HCT116 (cell line): ENCODE results near the gene STK32B. TPM values are rescaled to one million over a fixed set of nuclear protein-coding genes. Genes with fewer than 3 reads are reported as not detected.

Experiments used
- ATAC-seq: fragments of 200-7000 bp; cut with Tn5 transposase; 2 replicates; pipeline ENCODE4 v1.9.1; 2020; ENCODE audit warnings: mild to moderate bottlenecking, moderate library complexity
- BruUV-seq: library from RNA; stranded (reverse); fragments of 400-500 nt; replicated peaks from 2 replicates; lab custom pipeline; 2021; lab: Mats Ljungman, UMichigan
- CTCF ChIA-PET: fragments of 300-600 bp; sonication (Branson Sonifier 250); formaldehyde crosslinking; loops from one replicate; lab custom pipeline; 2021; ENCODE audit warnings: antibody characterized with exemption; lab: Charles Lee
- POLR2A ChIA-PET: fragments of 300-600, 350-600 bp; sonication (Branson Sonifier 250); formaldehyde crosslinking; loops from one replicate; lab custom pipeline; 2021; ENCODE audit warnings: antibody characterized with exemption; lab: Charles Lee
- RAD21 ChIA-PET, 2 experiments: fragments of 300-600 bp; sonication (Branson Sonifier 250); formaldehyde crosslinking; loops; one replicate each; lab custom pipeline; 2023; ENCODE audit warnings: low total read pairs in 2 of 2; ENCODE audit not compliant: uncharacterized antibody in 2 of 2, unreplicated experiment in 2 of 2, low non-redundant PET in 1 of 2; lab: Charles Lee
- DNase-seq: peaks from one replicate; pipeline ENCODE4 v3.0.0-alpha.2; 2010; ENCODE audit warnings: low read depth, low spot score
- H2AFZ ChIP-seq: fragments of 200-600 bp; shearing (Covaris generic), sonication (generic); 2 replicates; pipeline ENCODE4 v1.6.1; 2017; ENCODE audit warnings: low read depth, mixed run types, mixed read lengths, antibody characterized with exemption, low read length; ENCODE audit not compliant: poor library complexity, severe bottlenecking
- H3K27ac ChIP-seq: 2 replicates; pipeline ENCODE4 v1.5.1; 2012; ENCODE audit warnings: low read depth, low read length
- H3K27me3 ChIP-seq: fragments of 200-600 bp; sonication (generic); 2 replicates; pipeline ENCODE4 v1.6.1; 2016; ENCODE audit warnings: mixed run types, low read length, mixed read lengths; ENCODE audit not compliant: insufficient read depth
- H3K36me3 ChIP-seq, 2 experiments: fragments of 200-500 bp in 1 of 2; fragments of 200-600 bp in 1 of 2; sonication (Bioruptor generic) in 1 of 2; sonication (generic) in 1 of 2; 2 replicates each; pipeline versions ENCODE4 v1.5.1 to v1.6.1; 2014 to 2016; ENCODE audit warnings: low read length in 2 of 2, inconsistent platforms in 1 of 2, mixed read lengths in 1 of 2, mixed run types in 1 of 2; ENCODE audit not compliant: insufficient read depth in 2 of 2, control insufficient read depth in 1 of 2
- H3K4me1 ChIP-seq, 2 experiments: fragments of 200-600 bp in 1 of 2; sonication (generic) in 1 of 2; 2 replicates each; pipeline versions ENCODE4 v1.5.1 to v1.6.1; 2012 to 2017; ENCODE audit warnings: low read length in 2 of 2, inconsistent platforms in 1 of 2, mild to moderate bottlenecking in 1 of 2, mixed read lengths in 1 of 2, mixed run types in 1 of 2, moderate library complexity in 1 of 2; ENCODE audit not compliant: insufficient read depth in 2 of 2, control insufficient read depth in 1 of 2
- H3K4me2 ChIP-seq: fragments of 200-600 bp; sonication (generic); 2 replicates; pipeline ENCODE4 v1.6.1; 2017; ENCODE audit warnings: mixed run types, low read length, mixed read lengths
- H3K4me3 ChIP-seq, 2 experiments: fragments of 200-600 bp in 1 of 2; sonication (generic) in 1 of 2; replicated peaks in 1 of 2; 2 replicates each; pipeline ENCODE4 v1.5.1; 2011 to 2016; ENCODE audit warnings: low read length in 2 of 2, control low read depth in 1 of 2, low read depth in 1 of 2, mild to moderate bottlenecking in 1 of 2, mixed read lengths in 1 of 2, mixed run types in 1 of 2
- H3K79me2 ChIP-seq: fragments of 200-600 bp; sonication (generic); 2 replicates; pipeline ENCODE4 v1.6.1; 2017; ENCODE audit warnings: mild to moderate bottlenecking, mixed run types, low read length, moderate library complexity, mixed read lengths; ENCODE audit not compliant: insufficient read depth
- H3K9ac ChIP-seq: fragments of 200-600 bp; sonication (generic); 2 replicates; pipeline ENCODE4 v1.6.1; 2016; ENCODE audit warnings: low read length, mixed read lengths
- H3K9me2 ChIP-seq: fragments of 200-600 bp; sonication (generic), shearing (Covaris generic); 2 replicates; pipeline ENCODE4 v1.6.1; 2017; ENCODE audit warnings: mixed run types, mild to moderate bottlenecking, moderate library complexity; ENCODE audit not compliant: insufficient read depth
- H3K9me3 ChIP-seq, 2 experiments: fragments of 200-500 bp in 1 of 2; fragments of 200-600 bp in 1 of 2; sonication (Bioruptor generic) in 1 of 2; sonication (generic) in 1 of 2; 2 replicates each; pipeline ENCODE4 v1.6.1; 2014 to 2017; ENCODE audit warnings: low read length in 2 of 2, mixed read lengths in 2 of 2, inconsistent platforms in 1 of 2, low read depth in 1 of 2, mild to moderate bottlenecking in 1 of 2, mixed run types in 1 of 2, moderate library complexity in 1 of 2; ENCODE audit not compliant: control insufficient read depth in 1 of 2, insufficient read depth in 1 of 2
- H4K20me1 ChIP-seq: fragments of 200-600 bp; sonication (generic), shearing (Covaris generic); 2 replicates; pipeline ENCODE4 v1.6.1; 2017; ENCODE audit warnings: mixed run types, mild to moderate bottlenecking, moderate library complexity; ENCODE audit not compliant: insufficient read depth
- CBX3 ChIP-seq: IDR thresholded peaks from 2 replicates; pipeline ENCODE4 v1.6.1; 2012; ENCODE audit warnings: low read depth
- EGR1 ChIP-seq: IDR thresholded peaks from 2 replicates; pipeline ENCODE4 v1.6.1; 2012; ENCODE audit warnings: low read depth
- ELF1 ChIP-seq: IDR thresholded peaks from 2 replicates; pipeline ENCODE4 v1.6.1; 2012; ENCODE audit warnings: low read depth, borderline replicate concordance
- FOSL1 ChIP-seq: IDR thresholded peaks from 2 replicates; pipeline ENCODE4 v1.6.1; 2012; ENCODE audit warnings: low read depth
- JUND ChIP-seq: IDR thresholded peaks from 2 replicates; pipeline ENCODE4 v1.6.1; 2012
- intact Hi-C: fragments of 100-400 bp; cut with micrococcal nuclease; formaldehyde crosslinking; loops from 2 replicates; pipeline ENCODE4 v1.10.0; 2022
- total RNA-seq: library from RNA; stranded (reverse); gene quantifications from one replicate; pipeline ENCODE4 v1.2.1, GENCODE V29; 2021; ENCODE audit not compliant: unreplicated experiment
- TF ChIP-seq, protein P1 (sequence below): IDR thresholded peaks from 2 replicates; pipeline ENCODE4 v1.6.1; 2012; ENCODE audit warnings: low read depth

The STK32B gene
- total RNA-seq, 1 experiment from 2014 or later: not detected

DNA sequence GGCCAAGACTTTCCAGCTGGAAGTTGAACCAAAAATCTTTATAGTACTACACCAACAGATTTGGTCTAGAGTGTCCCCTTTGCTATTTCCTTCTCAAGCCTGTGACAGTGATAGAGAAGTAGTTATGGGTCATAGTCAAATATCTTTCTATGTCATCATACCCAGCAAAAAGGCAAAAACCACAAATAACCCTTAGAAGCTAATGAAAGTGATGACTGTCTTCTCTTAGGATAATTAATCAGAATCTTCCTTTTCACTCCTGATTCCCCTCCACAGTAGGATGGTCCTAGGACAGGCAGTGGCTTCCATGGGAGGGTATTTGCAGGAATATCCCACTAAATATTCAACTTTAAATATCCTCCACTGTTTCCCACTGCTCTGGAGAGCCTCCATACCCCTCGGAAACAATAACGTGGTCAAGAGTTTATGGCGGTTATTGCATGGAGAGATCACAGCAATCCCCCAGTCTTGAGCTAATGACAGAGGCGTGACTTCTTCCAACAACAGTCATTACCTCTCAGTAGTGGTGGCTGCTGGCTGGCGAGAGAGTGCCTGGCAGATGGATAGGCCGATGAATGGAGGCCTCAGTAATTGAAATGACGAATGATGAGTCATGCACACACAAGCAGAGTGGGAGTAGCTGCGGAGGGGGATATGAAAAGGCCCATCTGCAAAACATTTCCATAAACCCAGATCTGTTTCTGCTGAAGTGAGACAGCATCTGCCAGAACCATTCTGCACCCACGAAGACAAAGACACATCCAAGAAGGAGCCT, 154.9 kb downstream of the STK32B start:
- peak; percentile 73 for TF ChIP-seq FOSL1
- no peak for TF ChIP-seq ELF1
- TF ChIP-seq JUND: 0 out of 2 replicates have a peak, but pooled peaks have one; percentile 34
- TF ChIP-seq, protein P1, sequence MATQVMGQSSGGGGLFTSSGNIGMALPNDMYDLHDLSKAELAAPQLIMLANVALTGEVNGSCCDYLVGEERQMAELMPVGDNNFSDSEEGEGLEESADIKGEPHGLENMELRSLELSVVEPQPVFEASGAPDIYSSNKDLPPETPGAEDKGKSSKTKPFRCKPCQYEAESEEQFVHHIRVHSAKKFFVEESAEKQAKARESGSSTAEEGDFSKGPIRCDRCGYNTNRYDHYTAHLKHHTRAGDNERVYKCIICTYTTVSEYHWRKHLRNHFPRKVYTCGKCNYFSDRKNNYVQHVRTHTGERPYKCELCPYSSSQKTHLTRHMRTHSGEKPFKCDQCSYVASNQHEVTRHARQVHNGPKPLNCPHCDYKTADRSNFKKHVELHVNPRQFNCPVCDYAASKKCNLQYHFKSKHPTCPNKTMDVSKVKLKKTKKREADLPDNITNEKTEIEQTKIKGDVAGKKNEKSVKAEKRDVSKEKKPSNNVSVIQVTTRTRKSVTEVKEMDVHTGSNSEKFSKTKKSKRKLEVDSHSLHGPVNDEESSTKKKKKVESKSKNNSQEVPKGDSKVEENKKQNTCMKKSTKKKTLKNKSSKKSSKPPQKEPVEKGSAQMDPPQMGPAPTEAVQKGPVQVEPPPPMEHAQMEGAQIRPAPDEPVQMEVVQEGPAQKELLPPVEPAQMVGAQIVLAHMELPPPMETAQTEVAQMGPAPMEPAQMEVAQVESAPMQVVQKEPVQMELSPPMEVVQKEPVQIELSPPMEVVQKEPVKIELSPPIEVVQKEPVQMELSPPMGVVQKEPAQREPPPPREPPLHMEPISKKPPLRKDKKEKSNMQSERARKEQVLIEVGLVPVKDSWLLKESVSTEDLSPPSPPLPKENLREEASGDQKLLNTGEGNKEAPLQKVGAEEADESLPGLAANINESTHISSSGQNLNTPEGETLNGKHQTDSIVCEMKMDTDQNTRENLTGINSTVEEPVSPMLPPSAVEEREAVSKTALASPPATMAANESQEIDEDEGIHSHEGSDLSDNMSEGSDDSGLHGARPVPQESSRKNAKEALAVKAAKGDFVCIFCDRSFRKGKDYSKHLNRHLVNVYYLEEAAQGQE: no peak
- TF ChIP-seq EGR1: peak; percentile 24; the same call in 1 of the 2 replicates
- TF ChIP-seq CBX3: 0 out of 2 replicates have a peak, but pooled peaks have one; percentile 36
- Histone ChIP-seq H3K9me2 (no peaks in the 10 kb centered on the region), H3K36me3 (no peaks in the 10 kb centered on the region), H3K27ac (no peak overlapping the region; the same call in 1 of the 2 replicates), H3K4me2 (peak overlapping the region; percentile 44), H3K4me3 (no peak overlapping the region), H3K9me3 (no peaks in the 10 kb centered on the region), H3K79me2 (no peaks in the 10 kb centered on the region), H3K4me1 (peaks cover 0 to 13% of the 10 kb centered on the region in 2 experiments; a peak in 2 of 4 replicates), H2AFZ (no peak overlapping the region), H4K20me1 (no peaks in the 10 kb centered on the region), H3K9ac (no peak overlapping the region), H3K27me3 (peaks cover 4% of the 10 kb centered on the region; the same call in 1 of the 2 replicates)
- DNase-seq (peak; percentile 49), ATAC-seq (peak; percentile 90)
- intact Hi-C loops: no loop called here
- ChIA-PET RAD21 (no interaction called here), CTCF (no interaction called here), POLR2A (no interaction called here)
- no TSS peak for BruUV-seq
